ENCODE results near the gene TSC1. TPM values are rescaled to one million over a fixed set of nuclear protein-coding genes. Genes with fewer than 3 reads are reported as not detected.

The TSC1 gene
- total and polyA plus RNA-seq, 2 experiments from 2014 or later = 21.1 to 52.3 TPM

DNA sequence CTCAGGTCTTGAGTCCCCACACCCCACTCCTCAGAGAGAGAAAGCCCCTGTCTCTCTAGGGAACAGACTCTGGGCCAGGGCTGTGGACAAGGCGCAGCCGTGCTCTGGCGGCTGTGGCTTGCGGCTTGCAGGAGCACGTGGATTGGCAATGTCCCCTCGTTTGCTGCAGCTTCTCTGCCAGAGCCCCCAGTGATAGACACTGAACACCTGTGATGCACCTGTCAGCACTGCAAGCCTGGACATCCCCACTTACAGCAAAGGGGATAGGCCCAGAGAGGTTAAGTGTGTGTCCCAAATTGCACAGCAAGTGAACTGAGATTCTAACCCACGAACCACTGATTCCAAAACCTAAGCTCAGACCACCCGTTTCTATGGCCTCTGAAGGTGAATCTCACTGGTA lies 41.1 kb upstream of the TSC1 start:
- H3K27ac ChIP-seq = no peak overlapping the region
- H3K4me1 ChIP-seq (ENCODE audit: low read depth) = peaks cover 5% of the 10 kb centered on the region
- H3K9me3 ChIP-seq (ENCODE audit: low read depth) = no peaks in the 10 kb centered on the region
- DNase-seq (ENCODE audit: low read depth in 1 of 2, low spot score in 1 of 2) = no peak
- peaks cover 8% of the 10 kb centered on the region for H3K27me3 ChIP-seq
- no peaks in the 10 kb centered on the region for H3K36me3 ChIP-seq
- TF ChIP-seq, protein P1, sequence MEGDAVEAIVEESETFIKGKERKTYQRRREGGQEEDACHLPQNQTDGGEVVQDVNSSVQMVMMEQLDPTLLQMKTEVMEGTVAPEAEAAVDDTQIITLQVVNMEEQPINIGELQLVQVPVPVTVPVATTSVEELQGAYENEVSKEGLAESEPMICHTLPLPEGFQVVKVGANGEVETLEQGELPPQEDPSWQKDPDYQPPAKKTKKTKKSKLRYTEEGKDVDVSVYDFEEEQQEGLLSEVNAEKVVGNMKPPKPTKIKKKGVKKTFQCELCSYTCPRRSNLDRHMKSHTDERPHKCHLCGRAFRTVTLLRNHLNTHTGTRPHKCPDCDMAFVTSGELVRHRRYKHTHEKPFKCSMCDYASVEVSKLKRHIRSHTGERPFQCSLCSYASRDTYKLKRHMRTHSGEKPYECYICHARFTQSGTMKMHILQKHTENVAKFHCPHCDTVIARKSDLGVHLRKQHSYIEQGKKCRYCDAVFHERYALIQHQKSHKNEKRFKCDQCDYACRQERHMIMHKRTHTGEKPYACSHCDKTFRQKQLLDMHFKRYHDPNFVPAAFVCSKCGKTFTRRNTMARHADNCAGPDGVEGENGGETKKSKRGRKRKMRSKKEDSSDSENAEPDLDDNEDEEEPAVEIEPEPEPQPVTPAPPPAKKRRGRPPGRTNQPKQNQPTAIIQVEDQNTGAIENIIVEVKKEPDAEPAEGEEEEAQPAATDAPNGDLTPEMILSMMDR (IDR thresholded peaks at IDR 0.05; ENCODE audit: low read depth, low read length) = no peak
- no peak overlapping the region for H3K4me3 ChIP-seq

GRCh38 chr9:132985071-132985350 lies 40.6 kb upstream of the TSC1 start:
- TF ChIP-seq, protein P1 (IDR thresholded peaks at IDR 0.05; ENCODE audit: low read depth, low read length) = no peak
- H3K27ac ChIP-seq = no peak overlapping the region
- no peaks in the 10 kb centered on the region for H3K9me3 ChIP-seq (ENCODE audit: low read depth)
- peaks cover 5% of the 10 kb centered on the region for H3K4me1 ChIP-seq (ENCODE audit: low read depth)
- DNase-seq (ENCODE audit: low read depth in 1 of 2, low spot score in 1 of 2) = no peak
- H3K4me3 ChIP-seq = no peak overlapping the region
- H3K36me3 ChIP-seq = no peaks in the 10 kb centered on the region
- peaks cover 13% of the 10 kb centered on the region for H3K27me3 ChIP-seq

- Histone ChIP-seq H3K9me3 (ENCODE audit: low read depth) (no peaks in the 10 kb centered on the region), H3K27me3 (peaks cover 19% of the 10 kb centered on the region), H3K36me3 (no peaks in the 10 kb centered on the region), H3K4me1 (ENCODE audit: low read depth) (peaks cover 5% of the 10 kb centered on the region), H3K4me3 (no peak overlapping the region), H3K27ac (no peak overlapping the region)
- DNase-seq (ENCODE audit: low read depth in 1 of 2, low spot score in 1 of 2) = no peak
- TF ChIP-seq, protein P1 (IDR thresholded peaks at IDR 0.05; ENCODE audit: low read depth, low read length) = no peak
Measured at GRCh38 chr9:132984202-132985070, 40.0 kb upstream of the TSC1 start.

DNA sequence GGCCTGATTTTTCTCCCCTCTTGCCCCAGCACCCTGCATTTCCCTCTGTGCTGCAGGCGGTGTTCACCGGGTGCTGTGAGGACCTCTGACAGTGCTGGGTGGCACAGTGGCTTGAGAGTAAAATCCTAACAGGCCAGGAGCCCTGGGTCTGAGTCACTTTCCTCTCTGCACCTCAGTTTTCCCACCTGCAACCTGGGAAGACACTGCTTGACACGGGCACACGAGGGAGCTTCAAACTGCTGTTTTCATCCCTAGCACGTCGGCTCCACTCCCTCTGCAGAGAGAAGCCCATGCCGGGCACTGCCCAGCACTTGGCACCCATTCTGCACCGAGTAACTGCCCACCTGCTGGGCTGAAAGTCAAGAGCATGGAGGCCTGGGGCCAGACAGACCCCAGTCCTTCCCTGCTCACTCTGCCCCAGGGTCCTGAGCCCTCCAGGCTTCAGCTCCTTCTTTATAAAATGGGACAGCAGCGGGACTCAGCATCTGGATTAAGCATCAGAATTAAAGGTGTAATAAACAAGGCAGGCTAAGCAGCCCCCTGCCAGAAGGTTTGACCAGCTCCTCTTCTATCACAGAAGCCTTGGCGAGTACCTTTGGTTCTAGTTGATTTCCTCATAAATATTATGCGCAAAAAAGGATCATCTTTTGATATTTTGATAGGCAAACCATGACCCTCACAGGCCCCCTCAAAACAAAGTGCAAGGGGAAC lies 39.2 kb upstream of the TSC1 start:
- H3K4me1 ChIP-seq (ENCODE audit: low read depth) = peaks cover 5% of the 10 kb centered on the region
- no peak overlapping the region for H3K27ac ChIP-seq
- no peak overlapping the region for H3K4me3 ChIP-seq
- peaks cover 27% of the 10 kb centered on the region for H3K27me3 ChIP-seq
- H3K9me3 ChIP-seq (ENCODE audit: low read depth) = no peaks in the 10 kb centered on the region
- no peaks in the 10 kb centered on the region for H3K36me3 ChIP-seq
- no peak for DNase-seq (ENCODE audit: low read depth in 1 of 2, low spot score in 1 of 2)
- TF ChIP-seq, protein P1 (IDR thresholded peaks at IDR 0.05; ENCODE audit: low read depth, low read length) = no peak

- Histone ChIP-seq H3K4me1 (ENCODE audit: low read depth) (peaks cover 5% of the 10 kb centered on the region), H3K9me3 (ENCODE audit: low read depth) (no peaks in the 10 kb centered on the region), H3K27ac (no peak overlapping the region), H3K4me3 (no peak overlapping the region), H3K36me3 (no peaks in the 10 kb centered on the region), H3K27me3 (peaks cover 38% of the 10 kb centered on the region)
- DNase-seq (ENCODE audit: low read depth in 1 of 2, low spot score in 1 of 2) = no peak
- TF ChIP-seq, protein P1 (IDR thresholded peaks at IDR 0.05; ENCODE audit: low read depth, low read length) = no peak
Measured at GRCh38 chr9:132982458-132982857, 38.0 kb upstream of the TSC1 start.

Measured in cardiac muscle cell (in vitro differentiated cells and primary cell).